H1 (cell line): ENCODE measurements around the gene TLR2. TPM values are rescaled to one million over a fixed set of nuclear protein-coding genes. Genes with fewer than 3 reads are reported as not detected.

Experiments
- CTCF ChIA-PET: fragments of 300-600 bp; sonication (Branson Sonifier 250); formaldehyde crosslinking; loops from one replicate; lab custom pipeline; 2021; ENCODE audit not compliant: partially characterized antibody; lab: Charles Lee
- POLR2A ChIA-PET: fragments of 300-600 bp; sonication (Branson Sonifier 250); formaldehyde crosslinking; loops from one replicate; lab custom pipeline; 2021; ENCODE audit warnings: inconsistent platforms; ENCODE audit not compliant: partially characterized antibody; lab: Charles Lee
- DNase-seq, 2 experiments: peaks; one replicate each; pipeline versions ENCODE4 v3.0.0 to v3.0.0-alpha.2; 2010 to 2022; ENCODE audit warnings: low spot score in 2 of 2, low read depth in 1 of 2, mixed read lengths in 1 of 2
- FAIRE-seq: peaks from 2 replicates; lab custom pipeline; 2011; peaks lifted over from hg19 to GRCh38; lab: Jason Lieb, UNC
- H2AFZ ChIP-seq: 2 replicates; pipeline ENCODE4 v1.8.1; 2012; ENCODE audit warnings: low read length, inconsistent platforms
- H2AK5ac ChIP-seq: 2 replicates; pipeline ENCODE4 v1.6.1; 2013; ENCODE audit warnings: low read depth, low read length
- H2BK120ac ChIP-seq: replicated peaks from 2 replicates; pipeline ENCODE3; 2013; ENCODE audit warnings: low read depth, low read length, inconsistent platforms
- H2BK12ac ChIP-seq: 2 replicates; pipeline ENCODE4 v1.6.1; 2013; ENCODE audit warnings: low read depth, low read length
- H2BK15ac ChIP-seq: 2 replicates; pipeline ENCODE4 v1.6.1; 2013; ENCODE audit warnings: low read length
- H2BK20ac ChIP-seq: 2 replicates; pipeline ENCODE4 v1.6.1; 2013; ENCODE audit warnings: low read length
- H2BK5ac ChIP-seq: 2 replicates; pipeline ENCODE4 v1.6.1; 2013; ENCODE audit warnings: low read depth, low read length
- H3K14ac ChIP-seq: 2 replicates; pipeline ENCODE4 v1.6.1; 2013; ENCODE audit warnings: inconsistent platforms; ENCODE audit not compliant: insufficient read length
- H3K18ac ChIP-seq: 2 replicates; pipeline ENCODE4 v1.6.1; 2013; ENCODE audit warnings: low read length; ENCODE audit errors: extremely low read depth
- H3K23ac ChIP-seq: 2 replicates; pipeline ENCODE4 v1.6.1; 2013; ENCODE audit warnings: inconsistent platforms; ENCODE audit not compliant: insufficient read length
- H3K23me2 ChIP-seq: 2 replicates; pipeline ENCODE4 v1.6.1; 2013; ENCODE audit warnings: low read depth, low read length
- H3K27ac ChIP-seq: 2 replicates; pipeline ENCODE4 v1.6.1; 2011; ENCODE audit warnings: low read depth, low read length, inconsistent platforms
- H3K27me3 ChIP-seq, 4 experiments: replicated peaks in 1 of 4; 1 replicate in 1 of 4; 2 replicates in 3 of 4; pipeline versions ENCODE4 v1.6.1 to v1.8.1; 2011 to 2013; ENCODE audit warnings: low read length in 3 of 4, mild to moderate bottlenecking in 3 of 4, inconsistent platforms in 2 of 4, mixed read lengths in 2 of 4, moderate library complexity in 1 of 4; ENCODE audit not compliant: control insufficient read depth in 3 of 4, insufficient read depth in 3 of 4; ENCODE audit errors: extremely low read depth in 1 of 4
- H3K36me3 ChIP-seq, 4 experiments: 2 replicates each; pipeline versions ENCODE4 v1.6.1 to v1.8.1; 2011 to 2013; ENCODE audit warnings: mild to moderate bottlenecking in 4 of 4, low read length in 3 of 4, moderate library complexity in 2 of 4, control low read depth in 1 of 4, inconsistent platforms in 1 of 4; ENCODE audit not compliant: insufficient read depth in 4 of 4, control insufficient read depth in 2 of 4
- H3K4ac ChIP-seq: replicated peaks from 2 replicates; pipeline ENCODE3; 2013; ENCODE audit warnings: low read length, low read depth, mixed read lengths, inconsistent platforms; ENCODE audit not compliant: insufficient read length
- H3K4me1 ChIP-seq, 4 experiments: replicated peaks in 1 of 4; 1 replicate in 1 of 4; 2 replicates in 3 of 4; pipeline versions ENCODE4 v1.6.1 to v1.8.1; 2011 to 2013; ENCODE audit warnings: low read length in 3 of 4, inconsistent platforms in 2 of 4, mixed read lengths in 1 of 4; ENCODE audit not compliant: insufficient read depth in 4 of 4, control insufficient read depth in 3 of 4
- H3K4me2 ChIP-seq, 2 experiments: 2 replicates each; pipeline versions ENCODE4 v1.6.1 to v1.8.1; 2011 to 2013; ENCODE audit warnings: low read depth in 2 of 2, low read length in 2 of 2, control low read depth in 1 of 2, inconsistent platforms in 1 of 2, mild to moderate bottlenecking in 1 of 2; ENCODE audit not compliant: insufficient read depth in 1 of 2
- H3K4me3 ChIP-seq, 4 experiments: fragments of 200-600, 300-600 bp in 1 of 4; sonication (generic), shearing (Covaris generic), sonication (Bioruptor Twin) in 1 of 4; 2 replicates each; pipeline versions ENCODE4 v1.5.1 to v1.8.1; 2011 to 2016; ENCODE audit warnings: low read length in 4 of 4, low read depth in 3 of 4, control low read depth in 2 of 4, inconsistent platforms in 2 of 4, mild to moderate bottlenecking in 2 of 4, mixed read lengths in 1 of 4, moderate library complexity in 1 of 4; ENCODE audit not compliant: insufficient read depth in 2 of 4; ENCODE audit errors: extremely low read depth in 1 of 4
- H3K56ac ChIP-seq: replicated peaks from 2 replicates; pipeline ENCODE3; 2013; ENCODE audit warnings: low read depth, mild to moderate bottlenecking, mixed read lengths, low read length, inconsistent platforms; ENCODE audit not compliant: insufficient read length
- H3K79me1 ChIP-seq: 2 replicates; pipeline ENCODE4 v1.6.1; 2013; ENCODE audit warnings: low read depth, low read length, control low read depth
- H3K79me2 ChIP-seq, 2 experiments: 2 replicates each; pipeline versions ENCODE4 v1.6.1 to v1.8.1; 2012 to 2013; ENCODE audit warnings: low read length in 2 of 2, mild to moderate bottlenecking in 2 of 2, inconsistent platforms in 1 of 2; ENCODE audit not compliant: insufficient read depth in 2 of 2, control insufficient read depth in 1 of 2
- H3K9ac ChIP-seq, 4 experiments: replicated peaks in 1 of 4; 1 replicate in 1 of 4; 2 replicates in 3 of 4; pipeline versions ENCODE4 v1.6.1 to v1.8.1; 2011 to 2013; ENCODE audit warnings: low read depth in 3 of 4, low read length in 3 of 4, control low read depth in 2 of 4, mild to moderate bottlenecking in 2 of 4, moderate library complexity in 2 of 4, inconsistent platforms in 1 of 4; ENCODE audit errors: extremely low read depth in 1 of 4
- H3K9me3 ChIP-seq, 2 experiments: 2 replicates each; pipeline versions ENCODE4 v1.6.1 to v1.8.1; 2012 to 2013; ENCODE audit warnings: mild to moderate bottlenecking in 2 of 2, moderate library complexity in 2 of 2, control low read depth in 1 of 2, inconsistent platforms in 1 of 2, low read depth in 1 of 2, low read length in 1 of 2, mixed read lengths in 1 of 2; ENCODE audit not compliant: insufficient read depth in 2 of 2
- H4K20me1 ChIP-seq, 2 experiments: replicated peaks in 1 of 2; 2 replicates each; pipeline versions ENCODE3 to v1.8.1; 2011 to 2013; ENCODE audit warnings: inconsistent platforms in 2 of 2, low read length in 2 of 2, mild to moderate bottlenecking in 1 of 2; ENCODE audit not compliant: insufficient read depth in 2 of 2, control insufficient read depth in 1 of 2
- H4K5ac ChIP-seq: 2 replicates; pipeline ENCODE4 v1.6.1; 2013; ENCODE audit warnings: low read length, low read depth, mixed read lengths, inconsistent platforms; ENCODE audit not compliant: insufficient read length
- H4K8ac ChIP-seq: 2 replicates; pipeline ENCODE4 v1.8.0; 2013; ENCODE audit warnings: mild to moderate bottlenecking, moderate library complexity, low read length, inconsistent platforms; ENCODE audit not compliant: insufficient read depth; ENCODE audit errors: extremely low read depth
- H4K91ac ChIP-seq: replicated peaks from 2 replicates; pipeline ENCODE3; 2013; ENCODE audit warnings: low read length, mixed read lengths, inconsistent platforms; ENCODE audit not compliant: insufficient read length
- BACH1 ChIP-seq: IDR thresholded peaks from 2 replicates; pipeline ENCODE4 v1.6.1; 2012; ENCODE audit warnings: low read length, improper control_type of control experiment
- CBX5 ChIP-seq: fragments of 300-800, 300-1000 bp; sonication (generic); IDR thresholded peaks from 2 replicates; pipeline ENCODE4 v1.7.1; 2016; ENCODE audit warnings: antibody characterized with exemption, low read length, low read depth
- CTCF ChIP-seq, 3 experiments: IDR thresholded peaks; 1 replicate in 2 of 3; 2 replicates in 1 of 3; pipeline versions ENCODE4 v1.5.1 to v1.6.1; 2011; ENCODE audit warnings: low read length in 3 of 3, mild to moderate bottlenecking in 3 of 3, inconsistent platforms in 2 of 3, low read depth in 1 of 3, moderate library complexity in 1 of 3; ENCODE audit not compliant: insufficient read depth in 1 of 3; ENCODE audit errors: control extremely low read depth in 1 of 3
- EP300 ChIP-seq, 2 experiments: IDR thresholded peaks; 1 replicate in 1 of 2; 2 replicates in 1 of 2; pipeline ENCODE4 v1.6.1; 2011 to 2012; ENCODE audit warnings: low read depth in 2 of 2, low read length in 2 of 2, mild to moderate bottlenecking in 2 of 2, borderline replicate concordance in 1 of 2, inconsistent platforms in 1 of 2, moderate library complexity in 1 of 2
- JUND ChIP-seq: IDR thresholded peaks from 2 replicates; pipeline ENCODE4 v1.6.1; 2011; ENCODE audit warnings: mild to moderate bottlenecking, improper control_type of control experiment, low read length
- MAX ChIP-seq: IDR thresholded peaks from 2 replicates; pipeline ENCODE4 v1.6.1; 2012; ENCODE audit warnings: inconsistent platforms
- RAD21 ChIP-seq, 2 experiments: IDR thresholded peaks in 1 of 2; conservative IDR thresholded peaks in 1 of 2; 2 replicates each; pipeline ENCODE4 v1.6.1; 2011; ENCODE audit warnings: low read depth in 2 of 2, low read length in 2 of 2, improper control_type of control experiment in 1 of 2, inconsistent platforms in 1 of 2, mild to moderate bottlenecking in 1 of 2, moderate library complexity in 1 of 2
- RBBP5 ChIP-seq: IDR thresholded peaks from 2 replicates; pipeline ENCODE4 v1.7.1; 2012; ENCODE audit warnings: low read depth, mild to moderate bottlenecking, inconsistent platforms, low read length, moderate library complexity, borderline replicate concordance
- SUZ12 ChIP-seq: fragments of 200-600 bp; sonication (generic); IDR thresholded peaks from 2 replicates; pipeline ENCODE4 v1.6.1; 2012; ENCODE audit warnings: mild to moderate bottlenecking, inconsistent platforms, low read length, moderate library complexity, mixed read lengths
- TBP ChIP-seq: IDR thresholded peaks from 2 replicates; pipeline ENCODE4 v1.6.1; 2011; ENCODE audit warnings: low read depth, low read length, improper control_type of control experiment
- WGBS, 2 experiments: shearing (Covaris generic) in 1 of 2; methylation state at CpG; one replicate each; pipeline versions ENCODE4 v1.1.6 to v1.1.7; 2013 to 2015; ENCODE audit warnings: low lambda C conversion rate in 2 of 2, mixed read lengths in 2 of 2, inconsistent platforms in 1 of 2, low coverage in 1 of 2, missing lambda C conversion rate in 1 of 2; ENCODE audit not compliant: insufficient replicate concordance in 2 of 2, insufficient coverage in 1 of 2, insufficient read length in 1 of 2; ENCODE audit errors: extremely low coverage in 1 of 2, missing lambda C conversion rate in 1 of 2; 5-methylcytosine and 5-hydroxymethylcytosine counted together
- polyA plus RNA-seq, 7 experiments: library from polyadenylated mRNA; depleted of rRNA in 3 of 7; stranded (reverse) in 5 of 7; unstranded in 2 of 7; fragments of >200 nt in 5 of 7; fragments of 200-250 nt in 2 of 7; gene quantifications; 1 replicate in 5 of 7; 2 replicates in 1 of 7; 4 replicates in 1 of 7; pipeline versions ENCODE4 v1.2.1 to v1.2.3, GENCODE V29; 2011 to 2013; ENCODE audit warnings: missing spikeins in 2 of 7, mixed read lengths in 2 of 7
- total RNA-seq: library from RNA; stranded (reverse); fragmentation: NEBNext Ultra II Directional; extraction: Animal tissue kit (Norgen Biotek cat#: 25700); gene quantifications from 2 replicates; pipeline ENCODE4 v1.2.1, GENCODE V29; 2021

Gene TLR2
- total and polyA plus RNA-seq, 2 of the 8 experiments (the other 6 are each of a cell fraction or from before 2014, with no cell fraction given), result 1.3 TPM

GRCh38 chr4:153645183-153645582 lies 38.9 kb upstream of the TLR2 start:
- Histone ChIP-seq H4K8ac (no peak overlapping the region), H3K4ac (no peak overlapping the region), H3K27ac (no peak overlapping the region), H2BK15ac (no peak overlapping the region), H3K4me1 (peaks cover 0 to 4% (median 0%) of the 10 kb centered on the region in 4 experiments; a peak in 3 of 7 replicates), H3K36me3 (no peaks in the 10 kb centered on the region), H3K23me2 (no peaks in the 10 kb centered on the region), H3K18ac (no peak overlapping the region), H3K79me2 (no peaks in the 10 kb centered on the region), H2BK20ac (no peak overlapping the region), H3K27me3 (no peaks in the 10 kb centered on the region), H3K9me3 (peaks cover 0 to 3% of the 10 kb centered on the region in 2 experiments; a peak in 1 of 4 replicates), H4K91ac (no peak overlapping the region), H3K4me2 (no peak overlapping the region), H3K9ac (no peak overlapping the region), H3K23ac (no peak overlapping the region), H2BK12ac (no peak overlapping the region), H2BK5ac (no peak overlapping the region), H3K56ac (no peak overlapping the region), H2BK120ac (no peak overlapping the region), H4K20me1 (no peaks in the 10 kb centered on the region), H2AFZ (no peak overlapping the region), H3K4me3 (no peak overlapping the region), H2AK5ac (no peak overlapping the region), H3K79me1 (no peaks in the 10 kb centered on the region), H4K5ac (no peak overlapping the region), H3K14ac (no peak overlapping the region)
- WGBS, 2 experiments, result 94% methylated on average over 1 of the region's 1 CpG; no CpG with 5 or more reads in 1 of the 2 experiments
- no peak for DNase-seq
- ChIA-PET POLR2A (no interaction called here), CTCF (interaction anchor here (0.5 to 9.6 kb wide), 12 partner anchors 12 to 441 kb away, joined by 3 to 142 read pairs (median 3); partner anchors contain the start of genes TLR2 and TRIM2)
- FAIRE-seq, result no peak
- TF ChIP-seq CTCF (IDR thresholded peaks at IDR 0.05; ENCODE audit: control extremely low read depth in 1 of 3, insufficient read depth in 1 of 3, low read depth in 1 of 3, low read length in 3 of 3) (peak; percentile 26 to 64 (median 31); a peak in 3 of 4 replicates), TBP (no peak), MAX (no peak), RAD21 (IDR thresholded peaks at IDR 0.05 in 1 of 2, conservative IDR thresholded peaks at IDR 0.05 in 1 of 2; ENCODE audit: low read depth in 2 of 2, low read length in 2 of 2) (peak; percentile 32 to 51; a peak in 3 of 4 replicates), CBX5 (no peak), BACH1 (no peak), RBBP5 (no peak), EP300 (IDR thresholded peaks at IDR 0.05; ENCODE audit: borderline replicate concordance in 1 of 2, low read depth in 2 of 2, low read length in 2 of 2) (no peak), SUZ12 (no peak), JUND (no peak)
